Cerebellar nuclear complex (tissue), 1 donor: Measurements from ENCODE around the gene NXPH2.

Source experiments
- DNase-seq, 2 experiments: peaks; one replicate each; lab custom pipeline; 2025; lab: John Stamatoyannopoulos, UW

NXPH2 gene

DNA sequence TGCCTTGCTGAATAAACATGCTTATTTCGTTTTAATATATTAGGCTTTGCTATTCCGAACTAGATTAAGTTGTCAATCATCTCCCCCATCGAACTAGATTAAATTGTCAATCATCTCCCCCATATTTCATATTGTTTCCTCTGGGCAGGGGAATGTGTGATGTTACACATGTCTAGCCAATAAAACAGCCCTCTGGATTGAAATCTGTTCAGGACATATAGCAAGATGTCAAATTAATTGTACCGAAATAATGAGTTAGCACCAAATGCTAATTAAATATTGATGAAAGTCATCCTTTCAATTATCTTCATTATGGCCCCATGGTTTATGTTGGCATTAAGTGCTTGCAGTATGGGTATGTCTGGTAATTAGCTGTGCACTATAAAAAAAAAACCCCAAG, 143.1 kb downstream of the NXPH2 start:
- no peak for DNase-seq

- DNase-seq: no peak
Measured at GRCh38 chr2:138633049-138633448, 147.1 kb downstream of the NXPH2 start.

GRCh38 chr2:138632066-138632620, 148.0 kb downstream of the NXPH2 start:
- DNase-seq: no peak

- DNase-seq: no peak
Measured at GRCh38 chr2:138630164-138630563, 150.0 kb downstream of the NXPH2 start.

- DNase-seq: no peak
Measured at GRCh38 chr2:138626148-138626547, 154.0 kb downstream of the NXPH2 start.

GRCh38 chr2:138622613-138623012, 157.6 kb downstream of the NXPH2 start:
- no peak for DNase-seq

GRCh38 chr2:138621139-138621538, 159.1 kb downstream of the NXPH2 start:
- no peak for DNase-seq

- DNase-seq: no peak
Measured at GRCh38 chr2:138620431-138620830, 159.8 kb downstream of the NXPH2 start.
